HUES48 (cell line): ENCODE measurements around the gene CLIC3.

Source experiments
- H3K27ac ChIP-seq: one replicate; pipeline ENCODE4 v1.7.0; 2013; ENCODE audit warnings: low read depth, low read length, inconsistent platforms
- H3K27me3 ChIP-seq: 2 replicates; pipeline ENCODE4 v1.6.1; 2013; ENCODE audit warnings: mild to moderate bottlenecking, low read length; ENCODE audit not compliant: control insufficient read depth, insufficient read depth
- H3K36me3 ChIP-seq: 2 replicates; pipeline ENCODE4 v1.6.1; 2013; ENCODE audit warnings: low read length; ENCODE audit not compliant: control insufficient read depth, insufficient read depth
- H3K4me1 ChIP-seq: 2 replicates; pipeline ENCODE4 v1.6.1; 2013; ENCODE audit warnings: mild to moderate bottlenecking, low read length; ENCODE audit not compliant: control insufficient read depth, insufficient read depth
- H3K4me3 ChIP-seq: 2 replicates; pipeline ENCODE4 v1.5.1; 2013; ENCODE audit warnings: mild to moderate bottlenecking, low read depth, low read length
- H3K9ac ChIP-seq: 2 replicates; pipeline ENCODE4 v1.6.1; 2013; ENCODE audit warnings: mild to moderate bottlenecking, low read depth, low read length, moderate library complexity
- H3K9me3 ChIP-seq: 2 replicates; pipeline ENCODE4 v1.6.1; 2013; ENCODE audit warnings: low read length; ENCODE audit not compliant: control insufficient read depth, insufficient read depth

The CLIC3 gene

DNA sequence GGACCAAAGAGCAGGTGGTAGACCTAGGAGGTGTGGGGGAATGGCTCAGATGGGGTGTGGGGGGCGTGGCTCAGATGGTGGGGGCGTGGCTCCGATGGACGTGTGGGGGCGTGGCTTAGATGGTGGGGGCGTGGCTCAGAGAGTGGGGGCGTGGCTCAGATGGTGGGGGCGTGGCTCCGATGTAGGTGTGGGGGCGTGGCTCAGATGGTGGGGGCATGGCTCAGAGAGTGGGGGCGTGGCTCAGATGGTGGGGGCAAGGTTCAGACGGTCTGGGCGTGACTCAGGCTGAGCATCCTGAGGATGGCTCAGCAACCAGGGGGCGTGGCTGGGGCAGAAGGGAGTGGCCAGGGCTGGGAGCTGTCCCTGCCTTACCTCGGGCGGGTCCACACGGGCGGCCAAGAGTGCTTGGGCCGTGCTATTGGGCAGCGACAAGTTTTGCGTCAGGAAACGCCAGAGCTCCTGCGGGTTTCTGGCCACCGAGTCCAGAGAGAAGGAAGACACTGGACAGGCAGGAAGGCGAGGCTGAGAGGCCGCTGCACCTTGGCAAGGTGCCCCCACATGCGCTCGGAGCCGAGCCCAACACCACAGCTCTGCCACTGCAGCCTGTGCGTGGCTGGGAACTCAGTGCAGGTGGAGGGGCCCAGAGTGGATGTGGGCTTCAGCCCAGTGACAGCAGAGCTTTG lies 25.8 kb upstream of the CLIC3 start:
- Histone ChIP-seq H3K9ac (no peak overlapping the region), H3K36me3 (no peaks in the 10 kb centered on the region), H3K27me3 (peaks cover 8% of the 10 kb centered on the region), H3K4me3 (no peak overlapping the region), H3K4me1 (no peaks in the 10 kb centered on the region), H3K27ac (no peak overlapping the region), H3K9me3 (no peaks in the 10 kb centered on the region)

DNA sequence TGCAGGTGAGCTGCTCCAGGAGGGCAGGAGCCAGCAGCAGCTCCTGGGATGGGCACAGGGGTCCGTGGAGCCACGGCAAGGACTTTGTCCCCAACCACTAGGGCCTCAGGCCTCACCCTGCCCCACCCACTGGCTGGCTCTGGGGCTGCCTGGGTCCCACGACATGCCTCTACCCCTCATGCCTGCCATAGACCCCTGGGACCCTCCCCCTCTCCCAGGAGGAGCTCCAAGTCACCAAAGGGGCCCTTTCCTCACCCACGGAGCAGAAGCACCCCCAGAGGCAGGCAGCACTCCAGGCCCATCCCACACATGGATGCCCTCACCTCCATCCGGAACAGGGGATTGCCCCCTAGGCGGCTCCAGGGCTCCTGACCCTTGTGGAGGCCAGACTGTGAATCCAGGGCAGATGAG lies 25.2 kb upstream of the CLIC3 start:
- no peaks in the 10 kb centered on the region for H3K9me3 ChIP-seq
- no peaks in the 10 kb centered on the region for H3K36me3 ChIP-seq
- H3K4me3 ChIP-seq = no peak overlapping the region
- H3K27me3 ChIP-seq = peaks cover 2% of the 10 kb centered on the region
- H3K27ac ChIP-seq = no peak overlapping the region
- no peak overlapping the region for H3K9ac ChIP-seq
- no peaks in the 10 kb centered on the region for H3K4me1 ChIP-seq

DNA sequence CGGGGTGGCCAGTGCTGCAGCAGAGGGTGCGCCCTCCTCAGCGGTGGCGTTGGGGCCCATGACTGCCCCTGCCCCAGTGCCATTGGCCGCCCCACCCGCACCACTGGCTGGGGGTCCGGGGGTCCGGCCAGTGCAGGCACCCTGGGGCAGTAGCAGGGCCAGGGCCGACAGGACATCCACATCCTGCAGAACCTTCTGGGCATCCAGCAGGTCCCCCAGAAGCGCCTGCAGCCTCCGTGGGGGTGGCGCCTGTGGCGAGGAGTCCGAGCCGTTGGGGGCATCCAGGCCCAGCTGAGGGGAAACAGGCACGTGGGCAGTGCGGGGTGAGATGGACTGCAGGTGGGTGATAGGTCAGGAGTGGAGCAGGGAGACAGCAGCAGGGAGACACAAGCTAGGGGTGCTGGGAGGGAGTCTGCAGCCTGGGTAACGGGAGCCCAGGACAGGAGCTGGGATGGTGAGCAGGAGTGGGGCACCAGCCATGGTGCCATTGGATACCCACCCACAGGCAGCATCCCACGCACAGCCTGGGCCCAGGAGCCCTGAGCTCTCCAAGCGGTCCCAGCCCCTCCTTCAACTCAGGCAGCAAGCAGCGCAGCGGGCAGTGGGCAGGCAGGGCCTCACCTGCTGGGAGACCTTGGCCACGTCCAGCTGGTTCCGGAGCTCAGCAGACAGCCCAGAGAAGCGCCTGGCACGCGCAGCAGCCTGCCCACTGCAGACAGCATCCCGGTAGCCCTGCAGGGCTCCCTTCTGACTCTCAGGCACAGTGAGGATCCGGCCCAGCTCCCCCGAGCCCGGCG lies 24.6 kb upstream of the CLIC3 start:
- Histone ChIP-seq H3K9ac (no peak overlapping the region), H3K27ac (no peak overlapping the region), H3K36me3 (no peaks in the 10 kb centered on the region), H3K27me3 (no peaks in the 10 kb centered on the region), H3K4me3 (no peak overlapping the region), H3K4me1 (no peaks in the 10 kb centered on the region), H3K9me3 (no peaks in the 10 kb centered on the region)

DNA sequence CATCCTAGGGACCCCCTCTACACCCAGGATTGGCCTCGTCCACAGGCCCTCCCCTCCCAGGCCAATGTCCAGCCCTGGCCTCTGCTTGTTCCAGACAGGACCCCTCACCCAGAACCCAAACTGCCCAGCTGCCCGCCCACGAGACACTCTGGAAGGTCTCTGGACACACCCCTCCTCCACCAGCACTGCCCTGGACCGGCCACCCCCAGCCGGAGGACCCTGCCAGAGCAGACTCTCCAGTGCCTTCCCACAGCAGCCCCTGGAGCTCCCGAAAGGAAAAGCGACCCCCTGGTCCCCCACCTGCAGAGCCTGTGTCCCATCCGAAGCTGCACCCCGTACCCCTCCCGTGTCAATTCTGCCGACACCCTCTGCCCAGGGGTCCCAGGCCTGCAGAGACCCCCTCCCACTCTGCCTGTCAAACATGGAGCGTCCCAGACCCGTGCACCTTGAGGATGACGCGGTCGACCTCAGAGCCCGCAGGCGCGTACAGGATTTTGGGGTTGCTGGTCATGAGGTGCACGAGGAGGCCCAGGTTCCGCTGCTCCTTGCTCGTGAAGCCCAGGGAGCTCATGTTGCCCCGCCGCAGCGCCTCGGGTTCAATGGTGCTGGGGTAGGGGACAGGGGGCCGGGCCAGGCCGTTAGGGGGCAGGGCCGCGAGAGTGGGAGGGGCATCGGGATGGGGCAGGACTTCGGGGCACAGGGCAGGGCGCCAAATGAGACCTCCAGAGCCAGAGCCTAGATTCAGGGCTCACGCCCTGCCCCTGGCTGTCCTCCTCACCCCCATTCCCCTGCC lies 23.7 kb upstream of the CLIC3 start:
- Histone ChIP-seq H3K4me3 (no peak overlapping the region), H3K9me3 (no peaks in the 10 kb centered on the region), H3K27ac (no peak overlapping the region), H3K9ac (no peak overlapping the region), H3K4me1 (no peaks in the 10 kb centered on the region), H3K27me3 (no peaks in the 10 kb centered on the region), H3K36me3 (no peaks in the 10 kb centered on the region)

DNA sequence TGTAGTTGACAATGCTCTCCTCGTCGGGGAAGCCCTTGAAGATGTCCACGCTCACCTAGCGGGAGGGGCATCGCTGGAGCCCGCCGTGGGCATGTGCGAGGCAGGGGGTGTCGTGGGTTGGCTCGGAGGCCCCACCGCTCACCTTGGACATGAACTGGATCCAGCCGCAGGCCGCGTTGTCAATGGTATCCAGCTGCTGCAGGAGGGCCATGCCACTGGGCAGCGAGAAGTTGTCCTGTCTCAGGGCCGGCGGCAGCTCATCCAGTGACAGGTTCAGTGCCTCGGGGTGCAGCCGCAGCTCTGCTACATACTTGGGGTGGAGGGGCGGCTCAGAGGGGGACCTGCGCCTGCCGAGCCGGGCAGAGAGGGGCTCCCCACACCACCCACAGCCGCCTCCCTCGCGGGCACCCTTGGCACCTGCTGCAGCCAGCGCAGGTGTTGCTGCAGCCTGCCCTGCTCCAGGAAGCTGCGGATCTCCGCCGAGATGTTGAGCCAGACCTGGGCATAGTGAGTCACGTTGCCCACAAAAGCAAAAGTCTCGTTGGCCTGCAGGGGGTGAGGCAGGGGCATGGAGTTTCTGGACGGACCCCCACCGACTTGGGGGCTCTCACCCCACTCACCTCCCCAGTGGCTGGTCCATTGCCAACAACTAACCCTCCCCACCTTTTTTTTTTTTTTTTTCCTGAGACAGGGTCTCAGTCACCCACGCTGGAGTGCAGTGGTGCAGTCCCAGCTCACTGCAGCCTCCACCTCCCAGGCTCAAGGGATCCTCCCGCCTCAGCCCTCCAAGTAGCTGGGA lies 22.6 kb upstream of the CLIC3 start:
- Histone ChIP-seq H3K36me3 (no peaks in the 10 kb centered on the region), H3K27me3 (no peaks in the 10 kb centered on the region), H3K4me1 (no peaks in the 10 kb centered on the region), H3K9me3 (no peaks in the 10 kb centered on the region), H3K4me3 (no peak overlapping the region), H3K27ac (no peak overlapping the region), H3K9ac (no peak overlapping the region)

DNA sequence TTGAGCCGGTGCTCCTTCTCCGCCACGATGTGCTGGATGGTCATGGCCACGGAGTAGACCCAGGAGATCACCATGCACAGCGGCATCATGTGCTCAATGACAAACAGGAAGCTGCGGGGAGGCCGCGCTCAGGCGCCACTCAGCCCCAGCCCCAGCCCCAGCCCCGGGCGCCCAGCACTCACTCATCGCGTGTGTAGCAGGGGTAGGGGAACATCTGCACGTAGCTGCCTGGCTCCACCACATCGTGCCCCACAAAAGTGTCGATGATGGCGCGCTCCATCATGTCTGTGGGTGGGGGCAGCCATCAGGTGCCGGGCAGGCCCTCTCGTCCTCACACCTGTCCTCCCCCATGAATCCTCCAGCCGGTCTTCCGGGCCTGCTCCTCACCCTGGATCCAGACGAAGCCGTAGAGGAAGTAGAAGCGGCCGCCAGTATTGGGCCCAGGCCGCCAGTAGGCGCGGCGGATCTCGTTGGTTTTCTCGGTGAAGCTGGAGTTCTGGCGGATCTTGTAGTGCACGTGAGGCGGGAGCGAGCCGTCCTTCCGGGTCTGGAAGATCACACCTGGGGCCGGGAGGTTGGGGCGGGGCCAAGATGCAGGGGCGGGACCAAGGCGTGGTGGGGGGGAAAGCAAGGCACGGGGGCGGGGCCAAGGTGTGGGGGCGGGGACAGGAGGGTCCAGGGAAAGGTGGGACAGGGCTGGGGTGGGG lies 21.6 kb upstream of the CLIC3 start:
- Histone ChIP-seq H3K9ac (no peak overlapping the region), H3K36me3 (no peaks in the 10 kb centered on the region), H3K27ac (no peak overlapping the region), H3K4me1 (no peaks in the 10 kb centered on the region), H3K27me3 (no peaks in the 10 kb centered on the region), H3K4me3 (no peak overlapping the region), H3K9me3 (no peaks in the 10 kb centered on the region)

DNA sequence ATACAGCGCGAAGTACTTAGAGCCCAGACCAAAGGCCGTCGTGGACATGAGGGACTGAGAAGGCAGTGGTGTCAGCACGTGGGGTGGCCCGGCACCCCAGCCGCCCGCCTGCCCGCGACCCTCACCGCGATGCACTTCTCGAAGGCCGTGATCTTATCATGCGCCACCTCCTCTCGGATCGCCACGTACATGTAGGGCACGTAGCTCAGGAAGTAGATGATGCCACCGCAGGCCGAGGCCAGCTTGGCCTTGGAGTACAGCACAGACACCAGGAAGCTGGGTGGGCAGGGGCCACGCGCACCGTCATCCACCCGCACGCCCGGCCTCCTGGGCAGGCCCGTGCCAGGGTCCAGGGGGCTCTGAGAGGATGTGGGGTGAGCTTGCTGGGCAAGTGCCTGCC lies 20.7 kb upstream of the CLIC3 start:
- Histone ChIP-seq H3K9ac (no peak overlapping the region), H3K36me3 (no peaks in the 10 kb centered on the region), H3K27ac (no peak overlapping the region), H3K9me3 (no peaks in the 10 kb centered on the region), H3K4me3 (no peak overlapping the region), H3K4me1 (no peaks in the 10 kb centered on the region), H3K27me3 (no peaks in the 10 kb centered on the region)

DNA sequence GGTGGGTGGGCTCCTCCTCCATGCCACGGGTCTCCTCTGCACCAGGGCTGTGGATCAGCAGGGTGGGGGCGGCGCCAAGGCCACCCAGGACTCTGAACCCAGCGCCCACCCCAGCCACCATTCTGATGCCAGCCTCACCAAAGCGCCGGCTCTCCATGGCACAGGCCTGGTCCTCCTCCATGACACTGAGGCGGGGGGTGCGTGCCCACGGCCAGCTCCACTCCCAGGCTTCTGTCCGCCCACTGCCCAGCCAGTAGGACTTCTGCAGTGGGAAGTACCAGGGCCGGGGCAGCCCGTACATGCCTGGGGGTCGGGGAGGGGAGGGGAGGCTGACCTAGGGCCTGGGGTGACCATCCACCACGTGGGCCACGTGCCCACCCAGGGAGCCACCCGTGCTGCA lies 20.1 kb upstream of the CLIC3 start:
- H3K36me3 ChIP-seq = no peaks in the 10 kb centered on the region

DNA sequence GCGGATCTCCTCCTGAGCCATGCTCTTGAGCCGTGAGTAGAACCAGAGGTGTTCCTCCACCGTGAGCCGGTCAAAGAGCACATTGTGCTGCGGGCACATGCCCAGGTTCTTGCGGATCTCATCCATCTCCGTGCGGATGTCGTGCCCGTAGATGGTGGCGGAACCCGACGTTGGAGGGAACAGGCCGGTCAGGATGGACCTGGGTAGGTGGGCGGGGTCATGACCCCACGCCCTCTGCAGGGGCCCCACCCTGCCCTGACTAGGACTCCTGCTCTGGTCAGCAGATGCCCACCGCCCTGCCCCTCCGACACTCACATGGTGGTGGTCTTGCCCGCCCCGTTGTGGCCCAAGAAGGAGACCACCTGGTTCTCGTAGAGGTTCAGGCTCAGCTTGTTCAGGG lies 19.6 kb upstream of the CLIC3 start:
- Histone ChIP-seq H3K27me3 (no peaks in the 10 kb centered on the region), H3K36me3 (no peaks in the 10 kb centered on the region), H3K4me1 (no peaks in the 10 kb centered on the region), H3K9ac (no peak overlapping the region), H3K4me3 (no peak overlapping the region), H3K9me3 (no peaks in the 10 kb centered on the region), H3K27ac (no peak overlapping the region)

More for the DNA sequence above, 20.1 kb upstream of the CLIC3 start:
- Histone ChIP-seq H3K9ac (no peak overlapping the region), H3K4me3 (no peak overlapping the region), H3K4me1 (no peaks in the 10 kb centered on the region), H3K27me3 (no peaks in the 10 kb centered on the region), H3K9me3 (no peaks in the 10 kb centered on the region), H3K27ac (no peak overlapping the region)

DNA sequence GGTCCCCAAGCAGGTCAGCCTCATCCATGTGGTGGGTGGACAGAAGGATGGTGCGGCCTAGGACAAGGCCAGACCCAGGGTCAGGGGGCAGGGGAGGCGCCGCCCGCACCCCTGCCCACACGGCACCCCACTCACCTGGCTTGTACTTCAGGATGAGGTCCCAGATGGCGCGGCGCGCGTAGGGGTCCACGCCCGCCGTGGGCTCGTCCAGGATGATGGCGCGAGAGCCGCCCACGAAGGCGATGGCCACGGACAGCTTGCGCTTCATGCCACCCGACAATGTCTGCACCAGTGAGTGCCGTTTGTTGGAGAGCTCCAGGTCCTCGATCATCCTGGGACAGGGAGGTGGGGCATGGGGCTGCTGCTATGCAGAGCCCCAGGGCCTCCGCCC lies 19.2 kb upstream of the CLIC3 start:
- no peak overlapping the region for H3K27ac ChIP-seq
- no peaks in the 10 kb centered on the region for H3K9me3 ChIP-seq
- no peaks in the 10 kb centered on the region for H3K27me3 ChIP-seq
- H3K9ac ChIP-seq = no peak overlapping the region
- H3K36me3 ChIP-seq = no peaks in the 10 kb centered on the region
- no peak overlapping the region for H3K4me3 ChIP-seq
- no peaks in the 10 kb centered on the region for H3K4me1 ChIP-seq
